OCI-LY1 (cell line): Measurements from ENCODE around the gene ATP11B.

Source experiments
- EZH2 ChIP-seq: fragments of 200-600 bp; sonication (generic), shearing (Covaris generic); IDR thresholded peaks from 2 replicates; pipeline ENCODE4 v1.8.0; 2017; ENCODE audit warnings: borderline replicate concordance, mixed run types, mild to moderate bottlenecking, antibody characterized with exemption, low read length, moderate library complexity, mixed read lengths
- TF ChIP-seq, protein P1 (sequence below): fragments of 200-600 bp; sonication (generic), shearing (Covaris generic); IDR thresholded peaks from 2 replicates; pipeline ENCODE4 v1.5.1; 2017; ENCODE audit warnings: mild to moderate bottlenecking, antibody characterized with exemption, low read length, moderate library complexity, mixed read lengths

DNA sequence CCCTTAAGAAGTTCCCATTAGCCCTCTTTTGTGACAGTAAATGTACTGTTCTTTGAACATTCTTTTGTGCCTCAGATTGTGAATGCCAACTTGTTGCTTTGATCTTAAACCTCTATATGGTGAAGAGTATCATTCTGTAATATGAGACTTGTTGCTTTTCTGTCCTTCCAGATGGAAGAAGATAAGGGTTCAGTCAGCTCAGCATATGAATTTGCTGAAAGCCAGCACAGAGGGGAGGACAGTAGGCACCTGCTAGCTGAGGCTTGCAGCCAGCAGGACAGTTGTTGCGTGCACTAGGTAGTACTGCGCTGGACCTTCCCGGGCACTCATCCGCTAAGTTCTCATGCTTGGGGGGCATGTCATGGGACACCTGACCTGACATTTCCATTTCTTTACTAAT lies 112.3 kb downstream of the ATP11B start:
- TF ChIP-seq EZH2: no peak
- TF ChIP-seq, protein P1, sequence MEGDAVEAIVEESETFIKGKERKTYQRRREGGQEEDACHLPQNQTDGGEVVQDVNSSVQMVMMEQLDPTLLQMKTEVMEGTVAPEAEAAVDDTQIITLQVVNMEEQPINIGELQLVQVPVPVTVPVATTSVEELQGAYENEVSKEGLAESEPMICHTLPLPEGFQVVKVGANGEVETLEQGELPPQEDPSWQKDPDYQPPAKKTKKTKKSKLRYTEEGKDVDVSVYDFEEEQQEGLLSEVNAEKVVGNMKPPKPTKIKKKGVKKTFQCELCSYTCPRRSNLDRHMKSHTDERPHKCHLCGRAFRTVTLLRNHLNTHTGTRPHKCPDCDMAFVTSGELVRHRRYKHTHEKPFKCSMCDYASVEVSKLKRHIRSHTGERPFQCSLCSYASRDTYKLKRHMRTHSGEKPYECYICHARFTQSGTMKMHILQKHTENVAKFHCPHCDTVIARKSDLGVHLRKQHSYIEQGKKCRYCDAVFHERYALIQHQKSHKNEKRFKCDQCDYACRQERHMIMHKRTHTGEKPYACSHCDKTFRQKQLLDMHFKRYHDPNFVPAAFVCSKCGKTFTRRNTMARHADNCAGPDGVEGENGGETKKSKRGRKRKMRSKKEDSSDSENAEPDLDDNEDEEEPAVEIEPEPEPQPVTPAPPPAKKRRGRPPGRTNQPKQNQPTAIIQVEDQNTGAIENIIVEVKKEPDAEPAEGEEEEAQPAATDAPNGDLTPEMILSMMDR: no peak
